Subcutaneous abdominal adipose tissue (tissue), 5 donors: ENCODE results near the gene SELP.

Source experiments
- H3K27ac ChIP-seq: one replicate; pipeline ENCODE4 v1.7.0; 2013; ENCODE audit warnings: low read depth, mild to moderate bottlenecking, inconsistent platforms, low read length, moderate library complexity
- H3K27me3 ChIP-seq, 5 donors: one replicate each; pipeline ENCODE4 v1.7.0; 2013; ENCODE audit warnings: low read length in 5 of 5, inconsistent platforms in 1 of 5; ENCODE audit not compliant: control insufficient read depth in 5 of 5, insufficient read depth in 4 of 5
- H3K36me3 ChIP-seq, 5 donors: one replicate each; pipeline ENCODE4 v1.7.0; 2013; ENCODE audit warnings: low read length in 5 of 5; ENCODE audit not compliant: control insufficient read depth in 5 of 5, insufficient read depth in 5 of 5
- H3K4me1 ChIP-seq, 5 donors: one replicate each; pipeline ENCODE4 v1.7.0; 2013; ENCODE audit warnings: low read length in 5 of 5, mild to moderate bottlenecking in 3 of 5, moderate library complexity in 1 of 5; ENCODE audit not compliant: control insufficient read depth in 5 of 5, insufficient read depth in 5 of 5
- H3K4me3 ChIP-seq, 5 donors: one replicate each; pipeline ENCODE4 v1.7.0; 2013; ENCODE audit warnings: low read length in 5 of 5, low read depth in 1 of 5
- H3K9ac ChIP-seq, 5 donors: one replicate each; pipeline ENCODE4 v1.7.0; 2013; ENCODE audit warnings: low read length in 5 of 5, mild to moderate bottlenecking in 4 of 5, moderate library complexity in 3 of 5
- H3K9me3 ChIP-seq, 5 donors: one replicate each; pipeline ENCODE4 v1.7.0; 2013; ENCODE audit warnings: low read length in 5 of 5; ENCODE audit not compliant: control insufficient read depth in 5 of 5
- donor health status: healthy.
- donor health status: healthy.
- donor health status: healthy.
- donor health status: healthy.
- donor health status: healthy.

Gene SELP

GRCh38 chr1:169624122-169624521, 5.8 kb downstream of the SELP start:
- no peak overlapping the region for H3K4me3 ChIP-seq
- H3K27ac ChIP-seq = no peak overlapping the region
- peaks cover 0 to 4% (median 0%) of the 10 kb centered on the region in 5 donors for H3K27me3 ChIP-seq
- H3K9ac ChIP-seq = no peak overlapping the region
- no peaks in the 10 kb centered on the region for H3K9me3 ChIP-seq
- H3K36me3 ChIP-seq = no peaks in the 10 kb centered on the region
- H3K4me1 ChIP-seq = no peaks in the 10 kb centered on the region

GRCh38 chr1:169623132-169623926, 6.6 kb downstream of the SELP start:
- Histone ChIP-seq H3K9me3 (no peaks in the 10 kb centered on the region), H3K4me3 (no peak overlapping the region), H3K27me3 (peaks cover 0 to 4% (median 0%) of the 10 kb centered on the region in 5 donors), H3K9ac (no peak overlapping the region), H3K27ac (no peak overlapping the region), H3K4me1 (no peaks in the 10 kb centered on the region), H3K36me3 (no peaks in the 10 kb centered on the region)

DNA sequence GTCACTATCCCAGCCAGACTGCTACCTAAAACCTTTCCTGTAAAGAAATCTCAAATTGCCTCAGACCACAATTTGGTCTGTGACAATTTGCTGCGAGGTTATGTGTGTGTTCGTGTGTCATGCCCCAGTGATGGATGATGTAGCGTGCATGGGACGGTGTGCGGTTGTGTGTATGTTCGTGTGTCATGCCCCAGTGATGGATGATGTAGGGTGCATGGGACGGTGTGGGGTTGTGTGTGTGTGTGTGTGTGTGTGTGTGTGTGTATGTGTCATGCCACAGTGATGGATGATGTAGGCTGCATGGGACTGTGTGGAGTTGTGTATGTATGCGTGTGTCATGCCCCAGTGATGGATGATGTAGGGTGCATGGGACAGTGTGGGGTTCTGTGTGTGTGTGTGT, 9.4 kb downstream of the SELP start:
- no peak overlapping the region for H3K4me3 ChIP-seq
- peaks cover 0 to 4% (median 0%) of the 10 kb centered on the region in 5 donors for H3K27me3 ChIP-seq
- H3K9ac ChIP-seq = no peak overlapping the region
- no peaks in the 10 kb centered on the region for H3K4me1 ChIP-seq
- no peaks in the 10 kb centered on the region for H3K9me3 ChIP-seq
- H3K36me3 ChIP-seq = no peaks in the 10 kb centered on the region
- H3K27ac ChIP-seq = no peak overlapping the region

- Histone ChIP-seq H3K9me3 (no peaks in the 10 kb centered on the region), H3K27ac (no peak overlapping the region), H3K27me3 (peaks cover 0 to 4% (median 0%) of the 10 kb centered on the region in 5 donors), H3K9ac (no peak overlapping the region), H3K36me3 (no peaks in the 10 kb centered on the region), H3K4me1 (no peaks in the 10 kb centered on the region), H3K4me3 (no peak overlapping the region)
Observed at GRCh38 chr1:169618367-169618766, 11.6 kb downstream of the SELP start.

- H3K27ac ChIP-seq = no peak overlapping the region
- H3K27me3 ChIP-seq = peaks cover 0 to 4% (median 4%) of the 10 kb centered on the region in 5 donors
- H3K36me3 ChIP-seq = no peaks in the 10 kb centered on the region
- H3K4me3 ChIP-seq = no peak overlapping the region
- peaks cover 0 to 5% (median 0%) of the 10 kb centered on the region in 5 donors for H3K4me1 ChIP-seq
- no peaks in the 10 kb centered on the region for H3K9me3 ChIP-seq
- H3K9ac ChIP-seq = no peak overlapping the region
Observed at GRCh38 chr1:169615803-169616202, 14.1 kb downstream of the SELP start.

GRCh38 chr1:169610858-169611257, 19.1 kb downstream of the SELP start:
- Histone ChIP-seq H3K9ac (no peak overlapping the region), H3K9me3 (no peaks in the 10 kb centered on the region), H3K36me3 (no peaks in the 10 kb centered on the region), H3K27me3 (peaks cover 0 to 7% (median 4%) of the 10 kb centered on the region in 5 donors), H3K4me3 (no peak overlapping the region), H3K27ac (no peak overlapping the region), H3K4me1 (peaks cover 0 to 18% (median 0%) of the 10 kb centered on the region in 5 donors)

DNA sequence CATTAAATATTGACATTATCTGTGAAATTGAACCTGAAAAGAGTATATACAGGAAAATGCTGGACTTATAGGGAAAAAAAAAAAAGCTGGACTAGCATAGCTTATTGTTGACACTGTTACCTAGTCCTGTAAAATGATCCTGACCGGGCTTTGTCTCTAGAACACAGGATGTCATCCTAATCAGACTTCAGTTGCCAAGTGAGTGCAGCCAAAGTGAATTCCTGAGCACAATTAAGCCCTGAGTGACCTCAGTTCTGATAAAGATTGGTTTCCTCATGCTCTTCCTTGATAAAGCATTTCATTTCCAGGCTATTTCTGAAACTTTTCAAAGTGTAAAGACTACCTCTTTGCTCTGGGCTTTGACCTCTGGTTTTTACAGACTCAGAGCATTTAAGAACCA, 19.8 kb downstream of the SELP start:
- Histone ChIP-seq H3K27ac (no peak overlapping the region), H3K27me3 (peaks cover 0 to 7% (median 4%) of the 10 kb centered on the region in 5 donors)

DNA sequence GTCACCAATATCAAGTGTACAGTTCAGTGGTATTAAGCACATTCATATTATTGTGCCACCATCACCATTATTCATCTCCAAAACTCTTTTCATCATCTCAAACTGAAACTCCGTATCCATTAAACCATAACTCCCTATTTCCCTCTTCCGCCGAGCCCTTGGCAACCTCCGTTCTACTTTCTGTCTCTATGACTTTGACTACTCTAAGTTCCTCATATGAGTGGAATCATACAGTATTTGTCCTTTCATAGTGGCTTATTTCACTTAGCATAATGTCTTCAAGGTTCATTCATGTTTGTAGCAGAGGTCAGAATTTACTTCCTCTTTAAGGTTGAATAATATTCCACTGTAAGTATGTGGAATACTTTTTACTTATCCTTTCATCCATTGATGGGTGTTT, 21.7 kb downstream of the SELP start:
- no peak overlapping the region for H3K27ac ChIP-seq
- H3K4me3 ChIP-seq = no peak overlapping the region
- no peaks in the 10 kb centered on the region for H3K9me3 ChIP-seq
- H3K9ac ChIP-seq = no peak overlapping the region
- no peaks in the 10 kb centered on the region for H3K36me3 ChIP-seq
- peaks cover 0 to 18% (median 0%) of the 10 kb centered on the region in 5 donors for H3K4me1 ChIP-seq
- peaks cover 0 to 8% (median 2%) of the 10 kb centered on the region in 5 donors for H3K27me3 ChIP-seq

More for the DNA sequence above, 19.8 kb downstream of the SELP start:
- Histone ChIP-seq H3K9me3 (no peaks in the 10 kb centered on the region), H3K9ac (no peak overlapping the region), H3K4me1 (peaks cover 0 to 18% (median 0%) of the 10 kb centered on the region in 5 donors), H3K4me3 (no peak overlapping the region), H3K36me3 (no peaks in the 10 kb centered on the region)

GRCh38 chr1:169604781-169605560, 25.0 kb downstream of the SELP start:
- Histone ChIP-seq H3K4me3 (no peak overlapping the region), H3K27ac (no peak overlapping the region), H3K36me3 (no peaks in the 10 kb centered on the region), H3K9ac (no peak overlapping the region), H3K9me3 (no peaks in the 10 kb centered on the region), H3K27me3 (peaks cover 0 to 3% (median 0%) of the 10 kb centered on the region in 5 donors), H3K4me1 (peaks cover 0 to 7% (median 0%) of the 10 kb centered on the region in 5 donors)
